Keratinocyte (primary cell): ENCODE results near the gene MAP3K20. TPM values are rescaled to one million over a fixed set of nuclear protein-coding genes. Genes with fewer than 3 reads are reported as not detected.

Experiments used
- DNase-seq: peaks from one replicate; pipeline ENCODE4 v3.0.0-alpha.2; 2011; ENCODE audit warnings: low read depth, missing footprints, low spot score
- FAIRE-seq: peaks from 2 replicates; lab custom pipeline; 2011; peaks lifted over from hg19 to GRCh38; lab: Jason Lieb, UNC
- H2AFZ ChIP-seq: 2 replicates; pipeline ENCODE4 v1.6.0; 2012; ENCODE audit warnings: low read length, control low read depth, inconsistent platforms; ENCODE audit not compliant: control insufficient read depth
- H3K27ac ChIP-seq: 2 replicates; pipeline ENCODE4 v1.5.1; 2011; ENCODE audit warnings: low read length; ENCODE audit not compliant: control insufficient read depth, insufficient read depth
- H3K27me3 ChIP-seq: 3 replicates; pipeline ENCODE4 v1.6.0; 2011; ENCODE audit warnings: low read length; ENCODE audit not compliant: control insufficient read depth, insufficient read depth; ENCODE audit errors: extremely low read depth
- H3K36me3 ChIP-seq, 2 experiments: 2 replicates in 1 of 2; 3 replicates in 1 of 2; pipeline ENCODE4 v1.5.1; 2011; ENCODE audit warnings: low read length in 2 of 2, mild to moderate bottlenecking in 1 of 2; ENCODE audit not compliant: control insufficient read depth in 2 of 2, insufficient read depth in 2 of 2; ENCODE audit errors: extremely low read depth in 1 of 2
- H3K4me1 ChIP-seq: 3 replicates; pipeline ENCODE4 v1.5.1; 2011; ENCODE audit warnings: low read length; ENCODE audit not compliant: control insufficient read depth, insufficient read depth; ENCODE audit errors: extremely low read depth
- H3K4me2 ChIP-seq: 3 replicates; pipeline ENCODE4 v1.6.0; 2011; ENCODE audit warnings: low read depth, low read length; ENCODE audit not compliant: control insufficient read depth, insufficient read depth; ENCODE audit errors: extremely low read depth
- H3K4me3 ChIP-seq, 3 experiments: fragments of 200-600 bp in 1 of 3; sonication (generic) in 1 of 3; 2 replicates in 2 of 3; 3 replicates in 1 of 3; pipeline ENCODE4 v1.5.1; 2011 to 2016; ENCODE audit warnings: low read length in 3 of 3, mild to moderate bottlenecking in 3 of 3, control low read depth in 2 of 3, inconsistent platforms in 1 of 3, low read depth in 1 of 3, mixed read lengths in 1 of 3, mixed run types in 1 of 3, moderate library complexity in 1 of 3; ENCODE audit not compliant: control insufficient read depth in 2 of 3, insufficient read depth in 2 of 3; ENCODE audit errors: extremely low read depth in 1 of 3
- H3K79me2 ChIP-seq: 2 replicates; pipeline ENCODE4 v1.6.0; 2012; ENCODE audit warnings: low read length; ENCODE audit not compliant: control insufficient read depth, insufficient read depth
- H3K9ac ChIP-seq: 3 replicates; pipeline ENCODE4 v1.6.0; 2011; ENCODE audit warnings: low read length; ENCODE audit not compliant: control insufficient read depth, insufficient read depth; ENCODE audit errors: extremely low read depth
- H3K9me1 ChIP-seq: 3 replicates; pipeline ENCODE4 v1.6.0; 2011; ENCODE audit warnings: low read length; ENCODE audit not compliant: control insufficient read depth, insufficient read depth; ENCODE audit errors: extremely low read depth
- H3K9me3 ChIP-seq: 2 replicates; pipeline ENCODE4 v1.5.1; 2012; ENCODE audit warnings: low read depth, low read length; ENCODE audit not compliant: control insufficient read depth
- H4K20me1 ChIP-seq: 3 replicates; pipeline ENCODE4 v1.6.0; 2011; ENCODE audit warnings: low read length; ENCODE audit not compliant: control insufficient read depth, insufficient read depth; ENCODE audit errors: extremely low read depth
- EZH2 ChIP-seq: IDR thresholded peaks from one replicate; pipeline ENCODE4 v1.6.1; 2012; ENCODE audit warnings: inconsistent platforms, mild to moderate bottlenecking, low read length, moderate library complexity
- dilution Hi-C: fragments of 300-500 bp; cut with MboI; formaldehyde crosslinking; loops from one replicate; pipeline ENCODE4 v1.7.0; 2020; ENCODE audit warnings: low sequenced_read_pairs; ENCODE audit not compliant: extremely low pct_ligation_motif_present
- polyA plus RNA-seq, 5 experiments: library from polyadenylated mRNA; depleted of rRNA in 3 of 5; stranded (reverse) in 3 of 5; stranded (forward) in 1 of 5; unstranded in 1 of 5; fragments of >200 nt; gene quantifications; 1 replicate in 1 of 5; 2 replicates in 3 of 5; 3 replicates in 1 of 5; pipeline versions ENCODE4 v1.2.1 to v1.2.3, GENCODE V29; 2011 to 2012; ENCODE audit warnings: missing spikeins in 2 of 5, low read depth in 1 of 5, low replicate concordance in 1 of 5
- TF ChIP-seq, protein P1 (sequence below), 3 experiments: IDR thresholded peaks in 1 of 3; conservative IDR thresholded peaks in 1 of 3; optimal IDR thresholded peaks in 1 of 3; 2 replicates in 2 of 3; 3 replicates in 1 of 3; pipeline versions ENCODE3 to v1.5.1; 2011; ENCODE audit warnings: low read length in 3 of 3, mild to moderate bottlenecking in 3 of 3, moderate library complexity in 2 of 3, control low read depth in 1 of 3, inconsistent platforms in 1 of 3; ENCODE audit not compliant: insufficient read depth in 2 of 3; ENCODE audit errors: extremely low read depth in 1 of 3

Gene MAP3K20
- polyA plus RNA-seq, 1 donor (not counting 4 experiments of a cell fraction or from before 2014, with no cell fraction given): 31.7 TPM

GRCh38 chr2:173117678-173118077, 42.0 kb downstream of the MAP3K20 start:
- TF ChIP-seq, protein P1, sequence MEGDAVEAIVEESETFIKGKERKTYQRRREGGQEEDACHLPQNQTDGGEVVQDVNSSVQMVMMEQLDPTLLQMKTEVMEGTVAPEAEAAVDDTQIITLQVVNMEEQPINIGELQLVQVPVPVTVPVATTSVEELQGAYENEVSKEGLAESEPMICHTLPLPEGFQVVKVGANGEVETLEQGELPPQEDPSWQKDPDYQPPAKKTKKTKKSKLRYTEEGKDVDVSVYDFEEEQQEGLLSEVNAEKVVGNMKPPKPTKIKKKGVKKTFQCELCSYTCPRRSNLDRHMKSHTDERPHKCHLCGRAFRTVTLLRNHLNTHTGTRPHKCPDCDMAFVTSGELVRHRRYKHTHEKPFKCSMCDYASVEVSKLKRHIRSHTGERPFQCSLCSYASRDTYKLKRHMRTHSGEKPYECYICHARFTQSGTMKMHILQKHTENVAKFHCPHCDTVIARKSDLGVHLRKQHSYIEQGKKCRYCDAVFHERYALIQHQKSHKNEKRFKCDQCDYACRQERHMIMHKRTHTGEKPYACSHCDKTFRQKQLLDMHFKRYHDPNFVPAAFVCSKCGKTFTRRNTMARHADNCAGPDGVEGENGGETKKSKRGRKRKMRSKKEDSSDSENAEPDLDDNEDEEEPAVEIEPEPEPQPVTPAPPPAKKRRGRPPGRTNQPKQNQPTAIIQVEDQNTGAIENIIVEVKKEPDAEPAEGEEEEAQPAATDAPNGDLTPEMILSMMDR (optimal IDR thresholded peaks at IDR 0.05 in 1 of 3, IDR thresholded peaks at IDR 0.05 in 1 of 3, conservative IDR thresholded peaks at IDR 0.05 in 1 of 3; ENCODE audit: extremely low read depth in 1 of 3, insufficient read depth in 2 of 3, low read length in 3 of 3): no peak
- no peak for TF ChIP-seq EZH2
- peaks cover 0 to 3% of the 10 kb centered on the region in 2 experiments for H3K36me3 ChIP-seq
- no peak for FAIRE-seq
- H3K9ac ChIP-seq: no peak overlapping the region
- no peak for DNase-seq
- H3K4me2 ChIP-seq: no peak overlapping the region
- H3K4me3 ChIP-seq: no peak overlapping the region
- H3K27me3 ChIP-seq: no peaks in the 10 kb centered on the region
- H3K79me2 ChIP-seq: peaks cover 52% of the 10 kb centered on the region
- dilution Hi-C loops: no loop called here
- no peaks in the 10 kb centered on the region for H3K4me1 ChIP-seq
- H4K20me1 ChIP-seq: no peaks in the 10 kb centered on the region
- H3K9me3 ChIP-seq: no peaks in the 10 kb centered on the region
- H3K27ac ChIP-seq: no peak overlapping the region
- H2AFZ ChIP-seq: no peak overlapping the region
- H3K9me1 ChIP-seq: no peaks in the 10 kb centered on the region

- no peak overlapping the region for H3K9ac ChIP-seq
- H3K36me3 ChIP-seq: peaks cover 0 to 3% of the 10 kb centered on the region in 2 experiments
- no peak overlapping the region for H3K27ac ChIP-seq
- TF ChIP-seq EZH2: no peak
- TF ChIP-seq, protein P1 (optimal IDR thresholded peaks at IDR 0.05 in 1 of 3, IDR thresholded peaks at IDR 0.05 in 1 of 3, conservative IDR thresholded peaks at IDR 0.05 in 1 of 3; ENCODE audit: extremely low read depth in 1 of 3, insufficient read depth in 2 of 3, low read length in 3 of 3): no peak
- dilution Hi-C loops: no loop called here
- H3K9me3 ChIP-seq: no peaks in the 10 kb centered on the region
- H4K20me1 ChIP-seq: no peaks in the 10 kb centered on the region
- H3K9me1 ChIP-seq: no peaks in the 10 kb centered on the region
- no peak overlapping the region for H2AFZ ChIP-seq
- no peak overlapping the region for H3K4me2 ChIP-seq
- no peak overlapping the region for H3K4me3 ChIP-seq
- H3K79me2 ChIP-seq: peaks cover 46% of the 10 kb centered on the region
- peaks cover 6% of the 10 kb centered on the region for H3K4me1 ChIP-seq
- H3K27me3 ChIP-seq: no peaks in the 10 kb centered on the region
- no peak for DNase-seq
- FAIRE-seq: no peak
Observed at GRCh38 chr2:173118395-173118794, 42.7 kb downstream of the MAP3K20 start.
